HEK293 (cell line): ENCODE data around the gene TRNT1.

Experiments
- CTCF ChIA-PET: fragments of 350-600 bp; formaldehyde crosslinking; extraction: SDS; loops from one replicate; lab custom pipeline; 2021; ENCODE audit warnings: antibody characterized with exemption; lab: Yijun Ruan, JAX
- POLR2A ChIA-PET: fragments of 300-600 bp; formaldehyde crosslinking; extraction: SDS; loops from one replicate; lab custom pipeline; 2020; ENCODE audit warnings: antibody characterized with exemption, inconsistent platforms; lab: Yijun Ruan, JAX
- H3K27ac ChIP-seq: fragments of 200-500 bp; sonication (Bioruptor generic); 2 replicates; pipeline ENCODE4 v1.5.1; 2014; ENCODE audit warnings: low read depth, low read length, control low read depth, inconsistent platforms; ENCODE audit errors: extremely low read depth
- H3K36me3 ChIP-seq, 2 experiments: fragments of 200-500 bp in 1 of 2; sonication (Bioruptor generic) in 1 of 2; 1 replicate in 1 of 2; 2 replicates in 1 of 2; pipeline ENCODE4 v1.5.1; 2014 to 2017; ENCODE audit warnings: inconsistent platforms in 2 of 2, low read length in 2 of 2; ENCODE audit not compliant: control insufficient read depth in 2 of 2, insufficient read depth in 1 of 2
- H3K4me1 ChIP-seq: fragments of 200-500 bp; sonication (Bioruptor generic); 2 replicates; pipeline ENCODE4 v1.5.1; 2014; ENCODE audit warnings: mild to moderate bottlenecking, low read length, inconsistent platforms; ENCODE audit not compliant: control insufficient read depth, insufficient read depth
- H3K4me3 ChIP-seq: 2 replicates; pipeline ENCODE4 v1.5.1; 2011; ENCODE audit warnings: low read depth, mild to moderate bottlenecking, control low read depth, low read length, moderate library complexity
- H3K9me3 ChIP-seq: fragments of 200-500 bp; sonication (Bioruptor generic); 2 replicates; pipeline ENCODE4 v1.5.1; 2014; ENCODE audit warnings: low read depth, low read length, inconsistent platforms; ENCODE audit not compliant: control insufficient read depth, insufficient read depth
- GLI2 ChIP-seq: fragments of 450-650 bp; formaldehyde crosslinking; IDR thresholded peaks from 2 replicates; pipeline ENCODE4; 2017; ENCODE audit warnings: missing biosample characterization, missing genetic modification characterization, low read depth, borderline replicate concordance
- HOXD13 ChIP-seq: sonication (generic); formaldehyde crosslinking; IDR thresholded peaks from 2 replicates; pipeline ENCODE4 v1.8.0; 2022; ENCODE audit warnings: missing genetic modification reagents, borderline replicate concordance
- INSM2 ChIP-seq: fragments of 450-650 bp; formaldehyde crosslinking; IDR thresholded peaks from 2 replicates; pipeline ENCODE4 v1.5.1; 2016; ENCODE audit warnings: missing biosample characterization, missing genetic modification characterization
- KLF1 ChIP-seq: fragments of 450-650 bp; formaldehyde crosslinking; IDR thresholded peaks from 2 replicates; pipeline ENCODE4 v1.5.1; 2016; ENCODE audit warnings: missing biosample characterization, missing genetic modification characterization
- REST ChIP-seq: fragments of 450-650 bp; formaldehyde crosslinking; IDR thresholded peaks from 2 replicates; pipeline ENCODE4 v1.5.1; 2016; ENCODE audit warnings: missing biosample characterization, missing genetic modification characterization
- SCRT1 ChIP-seq: fragments of 450-650 bp; formaldehyde crosslinking; IDR thresholded peaks from 2 replicates; pipeline ENCODE4 v1.5.1; 2016; ENCODE audit warnings: missing biosample characterization, missing genetic modification characterization, borderline replicate concordance
- SP3 ChIP-seq: fragments of 450-650 bp; formaldehyde crosslinking; IDR thresholded peaks from 2 replicates; pipeline ENCODE4 v1.5.1; 2016; ENCODE audit warnings: missing biosample characterization, missing genetic modification characterization
- ZBTB26 ChIP-seq: fragments of 450-650 bp; formaldehyde crosslinking; optimal IDR thresholded peaks from 2 replicates; pipeline ENCODE3; 2016; ENCODE audit warnings: missing biosample characterization, mild to moderate bottlenecking, missing genetic modification characterization
- ZBTB7A ChIP-seq: fragments of 450-650 bp; formaldehyde crosslinking; IDR thresholded peaks from 2 replicates; pipeline ENCODE4 v1.5.1; 2016; ENCODE audit warnings: low read depth, missing biosample characterization, missing genetic modification characterization
- ZBTB8A ChIP-seq: fragments of 450-650 bp; formaldehyde crosslinking; IDR thresholded peaks from 2 replicates; pipeline ENCODE4 v1.5.1; 2016; ENCODE audit warnings: missing biosample characterization, missing genetic modification characterization
- ZEB2 ChIP-seq: fragments of 450-650 bp; formaldehyde crosslinking; IDR thresholded peaks from 2 replicates; pipeline ENCODE4 v1.5.1; 2016; ENCODE audit warnings: missing biosample characterization, missing genetic modification characterization
- ZIC2 ChIP-seq: fragments of 450-650 bp; formaldehyde crosslinking; IDR thresholded peaks from 2 replicates; pipeline ENCODE4 v1.5.1; 2016; ENCODE audit warnings: missing biosample characterization, missing genetic modification characterization
- ZNF121 ChIP-seq: fragments of 450-650 bp; formaldehyde crosslinking; IDR thresholded peaks from 2 replicates; pipeline ENCODE4 v1.5.1; 2016; ENCODE audit warnings: missing biosample characterization, missing genetic modification characterization
- ZNF211 ChIP-seq: fragments of 450-650 bp; formaldehyde crosslinking; IDR thresholded peaks from 2 replicates; pipeline ENCODE4 v1.5.1; 2016; ENCODE audit warnings: low read depth, missing biosample characterization, missing genetic modification characterization
- ZNF214 ChIP-seq: fragments of 450-650 bp; formaldehyde crosslinking; IDR thresholded peaks from 2 replicates; pipeline ENCODE4 v1.5.1; 2017; ENCODE audit warnings: missing biosample characterization, mild to moderate bottlenecking, missing genetic modification characterization, borderline replicate concordance
- ZNF292 ChIP-seq: fragments of 450-650 bp; formaldehyde crosslinking; IDR thresholded peaks from 2 replicates; pipeline ENCODE4 v1.5.1; 2016; ENCODE audit warnings: low read depth, missing biosample characterization, missing genetic modification characterization, borderline replicate concordance
- ZNF311 ChIP-seq: fragments of 450-650 bp; formaldehyde crosslinking; IDR thresholded peaks from 2 replicates; pipeline ENCODE4 v1.5.1; 2017; ENCODE audit warnings: missing biosample characterization, missing genetic modification characterization, borderline replicate concordance
- ZNF354C ChIP-seq: fragments of 450-650 bp; formaldehyde crosslinking; IDR thresholded peaks from 2 replicates; pipeline ENCODE4 v1.5.1; 2016; ENCODE audit warnings: missing biosample characterization, missing genetic modification characterization, low read depth, borderline replicate concordance
- ZNF398 ChIP-seq: fragments of 450-650 bp; formaldehyde crosslinking; IDR thresholded peaks from 2 replicates; pipeline ENCODE4 v1.5.1; 2017; ENCODE audit warnings: missing biosample characterization, missing genetic modification characterization
- ZNF416 ChIP-seq: fragments of 450-650 bp; formaldehyde crosslinking; IDR thresholded peaks from 2 replicates; pipeline ENCODE4 v1.5.1; 2016; ENCODE audit warnings: missing biosample characterization, missing genetic modification characterization
- ZNF423 ChIP-seq: fragments of 450-650 bp; formaldehyde crosslinking; IDR thresholded peaks from 2 replicates; pipeline ENCODE4 v1.5.1; 2016; ENCODE audit warnings: missing biosample characterization, missing genetic modification characterization
- ZNF544 ChIP-seq: fragments of 450-650 bp; formaldehyde crosslinking; IDR thresholded peaks from 2 replicates; pipeline ENCODE4 v1.5.0; 2017; ENCODE audit warnings: missing biosample characterization, missing genetic modification characterization
- ZNF580 ChIP-seq: fragments of 450-650 bp; formaldehyde crosslinking; IDR thresholded peaks from 2 replicates; pipeline ENCODE4 v1.5.1; 2016; ENCODE audit warnings: missing biosample characterization, missing genetic modification characterization
- ZNF639 ChIP-seq: fragments of 450-650 bp; formaldehyde crosslinking; IDR thresholded peaks from 2 replicates; pipeline ENCODE4 v1.5.1; 2016; ENCODE audit warnings: missing biosample characterization, missing genetic modification characterization
- ZNF658 ChIP-seq: fragments of 450-650 bp; formaldehyde crosslinking; IDR thresholded peaks from 2 replicates; pipeline ENCODE4; 2016; ENCODE audit warnings: missing biosample characterization, missing genetic modification characterization
- ZNF747 ChIP-seq: fragments of 450-650 bp; formaldehyde crosslinking; IDR thresholded peaks from 2 replicates; pipeline ENCODE4 v1.5.1; 2016; ENCODE audit warnings: missing biosample characterization, missing genetic modification characterization
- ZNF792 ChIP-seq: fragments of 450-650 bp; formaldehyde crosslinking; IDR thresholded peaks from 2 replicates; pipeline ENCODE4 v1.5.1; 2016; ENCODE audit warnings: missing biosample characterization, missing genetic modification characterization
- ZSCAN30 ChIP-seq: fragments of 450-650 bp; IDR thresholded peaks from 2 replicates; pipeline ENCODE4 v1.5.1; 2018; ENCODE audit warnings: missing biosample characterization, mild to moderate bottlenecking, missing genetic modification characterization, moderate library complexity

TRNT1 gene

GRCh38 chr3:3179407-3180094 is 52.8 kb downstream of the TRNT1 start, which contains the start of gene CRBN:
TSS of gene CRBN (minus strand) at chr3:3179691. CDS start at chr3:3179687, 4 bp downstream.
- H3K27ac ChIP-seq: no peak within 1 kb of the TSS; the same call in 1 of the 2 replicates
- CTCF ChIA-PET: interaction anchor here (0.6 kb wide), 1 partner anchor 444 kb away, joined by 3 read pairs; no protein-coding TSS in a partner anchor
- POLR2A ChIA-PET: no interaction called here
- peak within 1 kb of the TSS; percentile 99 for H3K4me3 ChIP-seq
- peaks cover 4% of the 10 kb centered on the region; the same call in 1 of the 2 replicates for H3K4me1 ChIP-seq
- H3K9me3 ChIP-seq: no peaks in the 10 kb centered on the region
- H3K36me3 ChIP-seq: peaks cover under 1 to 8% of the 10 kb centered on the region in 2 experiments; a peak in 2 of 3 replicates
- TF ChIP-seq ZSCAN30 (tag by site-specific recombination) (peak; percentile 87), REST (tag by site-specific recombination) (no peak), SP3 (tag by site-specific recombination) (peak; percentile 87), ZEB2 (tag by site-specific recombination) (peak; percentile 77), ZNF211 (tag by site-specific recombination) (no peak), ZBTB26 (peak; percentile 87), ZNF792 (no peak), ZNF544 (tag by site-specific recombination) (no peak), ZNF639 (tag by site-specific recombination) (no peak), ZNF580 (tag by site-specific recombination) (peak; percentile 62; the same call in 1 of the 2 replicates), ZBTB8A (tag by site-specific recombination) (peak; percentile 22; the same call in 1 of the 2 replicates), INSM2 (tag by site-specific recombination) (peak; percentile 43; the same call in 1 of the 2 replicates), ZNF214 (tag by site-specific recombination) (no peak), GLI2 (no peak), ZNF311 (tag by site-specific recombination) (no peak), ZNF121 (no peak), SCRT1 (tag by site-specific recombination) (peak; percentile 64; the same call in 1 of the 2 replicates), ZNF747 (no peak), ZBTB7A (tag by site-specific recombination) (no peak), ZNF416 (no peak), ZNF292 (tag by site-specific recombination) (no peak), ZNF354C (no peak), ZNF423 (tag by site-specific recombination) (no peak), ZIC2 (tag by site-specific recombination) (peak; percentile 80), ZNF658 (tag by site-specific recombination) (no peak), ZNF398 (no peak), HOXD13 (no peak), KLF1 (tag by site-specific recombination) (peak; percentile 89)
